Stomach smooth muscle (tissue), 2 donors: ENCODE results near the gene SDHA.
"Not testable (repeated sequence)": the region's sequence is repeated elsewhere in the genome, so short reads cannot be mapped to it uniquely, and the experiment has no call there.

Experiments used
- H3K27ac ChIP-seq: one replicate; pipeline ENCODE4 v1.7.0; 2013; ENCODE audit warnings: mild to moderate bottlenecking, low read length, inconsistent platforms
- H3K27me3 ChIP-seq, 2 donors: one replicate each; pipeline ENCODE4 v1.7.0; 2013; ENCODE audit warnings: low read length in 2 of 2; ENCODE audit not compliant: insufficient read depth in 2 of 2, control insufficient read depth in 1 of 2
- H3K36me3 ChIP-seq, 2 donors: one replicate each; pipeline ENCODE4 v1.7.0; 2013; ENCODE audit warnings: low read length in 2 of 2; ENCODE audit not compliant: control insufficient read depth in 2 of 2, insufficient read depth in 2 of 2
- H3K4me1 ChIP-seq: one replicate; pipeline ENCODE4 v1.7.0; 2013; ENCODE audit warnings: low read length; ENCODE audit not compliant: control insufficient read depth, insufficient read depth
- H3K4me3 ChIP-seq, 2 donors: one replicate each; pipeline ENCODE4 v1.7.0; 2013; ENCODE audit warnings: low read length in 2 of 2
- H3K9ac ChIP-seq, 2 donors: one replicate each; pipeline ENCODE4 v1.7.0; 2013; ENCODE audit warnings: low read length in 2 of 2, mild to moderate bottlenecking in 1 of 2
- H3K9me3 ChIP-seq, 2 donors: one replicate each; pipeline ENCODE4 v1.7.0; 2013; ENCODE audit warnings: low read length in 2 of 2; ENCODE audit not compliant: control insufficient read depth in 2 of 2
- donor health status: healthy.
- donor health status: Pancreatic carcinoma.

Gene SDHA

DNA sequence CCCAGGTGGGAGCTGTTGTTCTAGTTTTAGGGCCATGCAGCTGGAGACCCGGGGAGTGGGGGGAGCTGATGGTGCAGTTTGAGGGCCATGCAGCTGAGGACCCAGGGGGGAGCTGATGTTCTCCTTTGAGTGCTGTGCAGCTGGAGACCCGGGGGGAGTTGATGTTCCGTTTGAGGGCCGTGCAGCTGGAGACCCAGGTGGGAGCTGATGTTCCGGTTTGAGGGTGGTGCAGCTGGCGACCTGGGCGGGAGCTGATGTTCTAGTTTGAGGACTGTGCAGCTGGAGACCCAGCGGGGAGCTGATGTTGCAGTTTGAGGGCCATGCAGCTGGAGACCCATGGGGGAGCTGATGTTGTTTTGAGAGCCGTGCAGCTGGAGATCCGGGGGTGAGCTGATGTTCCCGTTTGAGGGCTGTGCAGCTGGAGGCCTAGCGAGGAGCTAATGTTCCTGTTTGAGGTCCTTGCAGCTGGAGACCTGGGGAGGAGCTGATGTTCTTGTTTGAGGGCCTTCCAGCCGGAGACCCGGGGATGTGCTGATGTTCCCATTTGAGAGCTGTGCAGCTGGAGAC lies 68.0 kb downstream of the SDHA start:
- peaks cover 3 to 8% of the 10 kb centered on the region in 2 donors for H3K36me3 ChIP-seq
- peaks cover 2% of the 10 kb centered on the region for H3K4me1 ChIP-seq
- no peak overlapping the region for H3K27ac ChIP-seq
- H3K4me3 ChIP-seq = no peak overlapping the region
- H3K9ac ChIP-seq = no peak overlapping the region
- H3K9me3 ChIP-seq = no peaks in the 10 kb centered on the region
- H3K27me3 ChIP-seq = no peaks in the 10 kb centered on the region

DNA sequence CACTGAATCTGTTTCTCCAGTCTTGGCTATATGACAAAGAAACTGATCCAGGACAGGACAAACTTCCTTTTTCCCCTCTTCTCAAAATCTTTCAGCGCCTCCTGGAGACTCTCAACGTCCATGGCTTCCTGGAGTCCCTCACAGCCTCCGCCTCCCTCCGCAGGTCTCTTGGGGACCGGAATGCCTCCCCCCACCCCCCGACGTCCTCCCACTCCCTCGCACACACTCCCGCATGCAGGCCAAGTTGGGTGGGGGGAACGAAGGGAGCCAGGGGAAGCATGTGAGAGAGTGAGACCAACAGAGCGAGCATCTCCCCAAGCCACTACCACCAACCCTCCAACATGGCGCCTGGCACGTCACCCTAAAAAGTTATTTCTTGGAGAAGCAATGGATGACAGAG lies 72.1 kb downstream of the SDHA start:
- H3K9me3 ChIP-seq, H3K4me1 ChIP-seq, H3K27me3 ChIP-seq, H3K27ac ChIP-seq, H3K36me3 ChIP-seq, H3K9ac ChIP-seq, H3K4me3 ChIP-seq: not testable (repeated sequence)

DNA sequence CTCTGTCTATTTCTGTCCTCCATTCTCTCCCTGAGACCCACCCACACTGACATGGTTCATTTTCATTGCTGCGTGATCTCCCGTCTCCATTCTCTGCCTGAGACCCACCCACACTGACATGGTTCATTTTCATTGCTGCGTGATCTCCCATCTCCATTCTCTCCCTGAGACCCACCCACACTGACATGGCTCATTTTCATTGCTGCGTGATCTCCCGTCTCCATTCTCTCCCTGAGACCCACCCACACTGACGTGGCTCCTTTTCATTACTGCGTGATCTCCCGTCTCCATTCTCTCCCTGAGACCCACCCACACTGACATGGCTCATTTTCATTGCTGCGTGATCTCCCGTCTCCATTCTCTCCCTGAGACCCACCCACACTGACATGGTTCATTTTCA lies 73.2 kb downstream of the SDHA start:
- H3K4me1 ChIP-seq, H3K36me3 ChIP-seq, H3K4me3 ChIP-seq, H3K27ac ChIP-seq, H3K9me3 ChIP-seq, H3K27me3 ChIP-seq, H3K9ac ChIP-seq: not testable (repeated sequence)

- H3K27ac ChIP-seq, H3K36me3 ChIP-seq, H3K4me1 ChIP-seq, H3K9me3 ChIP-seq, H3K9ac ChIP-seq, H3K27me3 ChIP-seq, H3K4me3 ChIP-seq: not testable (repeated sequence)
Measured at GRCh38 chr5:294788-295187, 76.7 kb downstream of the SDHA start.

GRCh38 chr5:296207-296606 lies 78.1 kb downstream of the SDHA start:
- not testable (repeated sequence) for H3K9ac ChIP-seq, H3K4me1 ChIP-seq, H3K4me3 ChIP-seq, H3K27ac ChIP-seq, H3K27me3 ChIP-seq, H3K36me3 ChIP-seq, H3K9me3 ChIP-seq

DNA sequence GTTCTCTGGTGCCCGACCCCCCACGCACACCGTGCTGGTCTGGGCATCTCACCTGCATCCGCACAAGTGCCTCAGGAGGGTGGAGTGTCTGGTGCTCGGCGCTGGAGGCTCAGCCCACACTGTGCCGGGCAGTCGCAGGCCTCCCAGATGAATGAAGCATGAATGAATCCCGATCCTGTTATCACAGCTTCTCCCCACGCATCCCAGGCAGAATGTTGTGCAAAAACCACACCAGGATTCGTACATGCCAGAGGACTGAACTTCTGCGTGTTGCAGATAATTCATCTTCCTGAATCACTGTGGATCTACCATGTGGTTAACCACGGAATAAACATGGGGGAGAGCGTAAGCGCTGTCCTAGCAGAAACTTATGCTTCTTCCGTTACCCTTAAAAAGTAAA lies 78.8 kb downstream of the SDHA start:
- H3K4me1 ChIP-seq, H3K4me3 ChIP-seq, H3K27ac ChIP-seq, H3K27me3 ChIP-seq, H3K36me3 ChIP-seq, H3K9me3 ChIP-seq, H3K9ac ChIP-seq: not testable (repeated sequence)

GRCh38 chr5:297448-297847 lies 79.3 kb downstream of the SDHA start:
- not testable (repeated sequence) for H3K9ac ChIP-seq, H3K9me3 ChIP-seq, H3K36me3 ChIP-seq, H3K27ac ChIP-seq, H3K4me3 ChIP-seq, H3K27me3 ChIP-seq, H3K4me1 ChIP-seq

DNA sequence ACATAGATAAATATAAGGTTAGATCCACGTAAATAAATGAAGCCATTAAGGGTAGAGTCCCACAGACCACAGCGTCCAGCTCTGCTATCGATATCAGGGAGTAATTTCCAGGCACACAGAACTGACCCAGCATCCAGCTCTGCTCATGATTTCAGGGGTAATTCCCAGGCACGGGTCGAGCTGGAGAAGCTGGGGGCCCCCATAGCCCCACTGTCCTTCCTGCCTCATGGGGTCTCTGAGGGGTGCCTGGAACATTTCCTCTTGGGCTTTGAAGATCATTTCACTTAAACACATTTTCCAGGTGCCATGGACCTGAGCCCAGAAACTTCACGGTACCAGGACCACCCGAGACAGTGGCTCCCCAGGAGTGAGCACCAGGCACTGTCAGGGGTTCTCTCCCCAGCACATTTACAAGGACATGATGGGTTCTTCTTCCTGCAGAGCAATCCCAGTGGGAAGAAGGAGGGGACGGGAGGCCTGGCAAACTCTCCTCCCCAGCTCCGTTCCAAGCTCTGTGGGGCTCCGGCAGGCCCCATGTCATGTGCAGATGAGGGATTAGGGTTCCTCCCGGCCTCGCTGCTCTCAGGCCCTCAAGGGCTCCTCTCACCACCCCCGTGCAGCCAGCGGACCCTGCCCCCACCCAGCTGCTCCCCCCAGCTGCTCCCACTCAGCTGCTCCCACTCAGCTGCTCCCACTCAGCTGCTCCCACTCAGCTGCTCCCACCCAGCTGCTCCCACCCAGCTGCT lies 80.0 kb downstream of the SDHA start:
- H3K36me3 ChIP-seq, H3K27me3 ChIP-seq, H3K4me3 ChIP-seq, H3K9ac ChIP-seq, H3K27ac ChIP-seq, H3K9me3 ChIP-seq, H3K4me1 ChIP-seq: not testable (repeated sequence)

DNA sequence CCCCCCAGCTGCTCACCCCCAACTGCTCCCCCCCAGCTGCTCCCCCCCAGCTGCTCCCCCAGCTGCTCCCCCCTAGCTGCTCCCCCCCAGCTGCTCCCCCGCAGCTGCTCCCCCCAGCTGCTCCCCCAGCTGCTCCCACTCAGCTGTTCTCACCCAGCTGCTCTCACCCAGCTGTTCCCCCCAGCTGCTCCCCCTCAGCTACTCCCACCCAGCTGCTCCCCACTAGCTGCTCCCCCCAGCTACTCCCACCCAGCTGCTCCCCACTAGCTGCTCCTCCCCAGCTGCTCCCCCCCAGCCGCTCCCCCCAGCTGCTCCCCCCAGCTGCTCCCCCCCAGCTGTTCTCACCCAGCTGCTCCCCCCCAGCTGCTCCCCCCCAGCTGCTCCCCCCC lies 80.6 kb downstream of the SDHA start:
- H3K27ac ChIP-seq = no peak overlapping the region
- H3K27me3 ChIP-seq = no peaks in the 10 kb centered on the region
- H3K9me3 ChIP-seq = no peaks in the 10 kb centered on the region
- no peak overlapping the region for H3K4me3 ChIP-seq
- H3K4me1 ChIP-seq = no peaks in the 10 kb centered on the region
- no peaks in the 10 kb centered on the region for H3K36me3 ChIP-seq
- H3K9ac ChIP-seq = no peak overlapping the region

- H3K9ac ChIP-seq, H3K36me3 ChIP-seq, H3K27me3 ChIP-seq, H3K4me3 ChIP-seq, H3K27ac ChIP-seq, H3K9me3 ChIP-seq, H3K4me1 ChIP-seq: not testable (repeated sequence)
Measured at GRCh38 chr5:299921-300320, 81.8 kb downstream of the SDHA start.

GRCh38 chr5:300691-301435 lies 82.7 kb downstream of the SDHA start:
- H3K9ac ChIP-seq, H3K4me3 ChIP-seq, H3K4me1 ChIP-seq, H3K27me3 ChIP-seq, H3K9me3 ChIP-seq, H3K36me3 ChIP-seq, H3K27ac ChIP-seq: not testable (repeated sequence)
